Measurements from ENCODE around the gene SLC9A6. TPM values are rescaled to one million over a fixed set of nuclear protein-coding genes. Genes with fewer than 3 reads are reported as not detected.

SLC9A6 gene
- total and polyA plus RNA-seq, 2 experiments from 2014 or later = 7.2 to 17.1 TPM

DNA sequence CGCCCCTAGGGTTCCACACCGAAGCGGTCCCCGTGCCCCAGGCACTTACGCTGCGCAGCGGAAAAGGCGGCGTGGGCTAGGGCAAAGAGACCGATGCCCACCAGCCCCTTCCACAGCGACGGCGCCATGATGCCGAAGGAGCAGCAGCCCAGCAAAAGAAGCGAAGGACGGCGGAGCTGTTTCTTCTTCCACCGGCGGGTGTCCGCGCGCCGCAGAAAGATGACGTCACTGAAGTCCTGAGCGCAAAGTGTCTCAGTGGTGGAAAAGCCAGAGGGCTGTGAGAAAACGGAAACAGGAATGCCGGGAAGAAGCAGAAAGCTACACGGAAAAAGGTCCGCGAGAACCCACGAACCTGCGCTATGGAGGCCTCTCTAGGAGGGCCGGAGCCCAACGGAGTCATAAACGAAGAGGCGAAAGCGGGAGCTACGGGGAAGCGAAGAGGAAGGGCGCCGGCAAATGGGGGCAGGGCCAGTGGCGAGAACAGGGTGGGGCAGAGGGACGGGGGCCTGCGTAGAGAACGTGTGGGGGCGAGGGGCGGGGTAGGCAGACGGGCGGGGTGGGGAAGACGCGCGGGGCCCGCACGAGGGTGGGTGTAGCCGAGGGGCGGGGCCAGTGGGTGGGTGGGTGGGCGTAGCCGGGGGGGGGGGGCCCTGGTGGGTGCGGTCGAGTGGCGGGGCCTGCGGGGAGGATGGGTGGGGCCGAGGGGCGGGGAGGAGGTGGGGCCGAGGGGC, 11.5 kb upstream of the SLC9A6 start, which contains the start of gene MMGT1:
TSS of gene MMGT1 (minus strand) at position 441 of the 731 bp plus-strand sequence. CDS start at position 128, 313 bp downstream.
- ATAC-seq (peak; percentile 87), DNase-seq (ENCODE audit: low spot score) (peak; percentile 71)
- Histone ChIP-seq H3K27ac (ENCODE audit: low read depth) (peak within 1 kb of the TSS; percentile 93), H3K4me3 (peak within 1 kb of the TSS; percentile 88), H3K36me3 (ENCODE audit: insufficient read depth) (no peaks in the 10 kb centered on the region), H3K27me3 (ENCODE audit: insufficient read depth) (no peaks in the 10 kb centered on the region), H3K4me1 (ENCODE audit: insufficient read depth) (no peaks in the 10 kb centered on the region), H3K4me2 (peak within 1 kb of the TSS; percentile 80), H4K20me1 (replicated peaks; ENCODE audit: insufficient read depth) (no peaks in the 10 kb centered on the region; the same call in 1 of the 2 replicates), H3F3A (replicated peaks; ENCODE audit: low read depth) (no peaks in the 10 kb centered on the region), H2AFZ (peak within 1 kb of the TSS; percentile 80), H3K9me2 (ENCODE audit: insufficient read depth) (no peaks in the 10 kb centered on the region), H3K79me2 (replicated peaks; ENCODE audit: insufficient read depth) (peaks cover 41% of the 10 kb centered on the region)
- Mint-ChIP-seq H3K27me3 (ENCODE audit: insufficient read depth, low read depth, poor library complexity) (peaks cover 4% of the 10 kb centered on the region), H3K27ac (peak within 1 kb of the TSS; percentile 99), H3K4me1 (peaks cover 16% of the 10 kb centered on the region), H3K36me3 (ENCODE audit: low read depth) (0 out of 3 replicates have a peak, but pooled peaks cover 3% of the 10 kb centered on the region), H3K9me3 (no peaks in the 10 kb centered on the region; the same call in 2 of the 3 replicates), H3K4me3 (peak within 1 kb of the TSS; percentile 94)
- peak; percentile 96 for TF ChIP-seq CREB1 (CRISPR knock-in tag; IDR thresholded peaks at IDR 0.05; ENCODE audit: low read depth)
- TF ChIP-seq POLR2AphosphoS5 (IDR thresholded peaks at IDR 0.05; ENCODE audit: low read depth) = peak; percentile 65
- TF ChIP-seq CTCF (conservative IDR thresholded peaks at IDR 0.05; ENCODE audit: low read depth in 2 of 2) = no peak
- TF ChIP-seq, protein P1, sequence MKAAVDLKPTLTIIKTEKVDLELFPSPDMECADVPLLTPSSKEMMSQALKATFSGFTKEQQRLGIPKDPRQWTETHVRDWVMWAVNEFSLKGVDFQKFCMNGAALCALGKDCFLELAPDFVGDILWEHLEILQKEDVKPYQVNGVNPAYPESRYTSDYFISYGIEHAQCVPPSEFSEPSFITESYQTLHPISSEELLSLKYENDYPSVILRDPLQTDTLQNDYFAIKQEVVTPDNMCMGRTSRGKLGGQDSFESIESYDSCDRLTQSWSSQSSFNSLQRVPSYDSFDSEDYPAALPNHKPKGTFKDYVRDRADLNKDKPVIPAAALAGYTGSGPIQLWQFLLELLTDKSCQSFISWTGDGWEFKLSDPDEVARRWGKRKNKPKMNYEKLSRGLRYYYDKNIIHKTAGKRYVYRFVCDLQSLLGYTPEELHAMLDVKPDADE (IDR thresholded peaks at IDR 0.05) = 0 out of 2 replicates have a peak, but pooled peaks have one; percentile 31

GRCh38 chrX:135974279-135974856, 10.9 kb upstream of the SLC9A6 start:
- Mint-ChIP-seq H3K9me3 (no peaks in the 10 kb centered on the region; the same call in 2 of the 3 replicates), H3K27me3 (ENCODE audit: insufficient read depth, low read depth, poor library complexity) (peaks cover 6% of the 10 kb centered on the region), H3K36me3 (ENCODE audit: low read depth) (0 out of 3 replicates have a peak, but pooled peaks cover 3% of the 10 kb centered on the region), H3K4me3 (peak overlapping the region; percentile 81), H3K27ac (no peak overlapping the region), H3K4me1 (peaks cover 16% of the 10 kb centered on the region)
- no peaks in the 10 kb centered on the region for H3K9me2 ChIP-seq (ENCODE audit: insufficient read depth)
- peak; percentile 78 for DNase-seq (ENCODE audit: low spot score)
- no peak overlapping the region for H2AFZ ChIP-seq
- peaks cover 36% of the 10 kb centered on the region for H3K79me2 ChIP-seq (replicated peaks; ENCODE audit: insufficient read depth)
- no peaks in the 10 kb centered on the region for H3K36me3 ChIP-seq (ENCODE audit: insufficient read depth)
- no peaks in the 10 kb centered on the region for H3F3A ChIP-seq (replicated peaks; ENCODE audit: low read depth)
- peak overlapping the region; percentile 56 for H3K4me3 ChIP-seq
- ATAC-seq = peak; percentile 63
- H3K4me2 ChIP-seq = peak overlapping the region; percentile 78
- no peaks in the 10 kb centered on the region for H3K4me1 ChIP-seq (ENCODE audit: insufficient read depth)
- no peaks in the 10 kb centered on the region; the same call in 1 of the 2 replicates for H4K20me1 ChIP-seq (replicated peaks; ENCODE audit: insufficient read depth)
- H3K27me3 ChIP-seq (ENCODE audit: insufficient read depth) = no peaks in the 10 kb centered on the region
- H3K27ac ChIP-seq (ENCODE audit: low read depth) = no peak overlapping the region
- TF ChIP-seq, protein P2, sequence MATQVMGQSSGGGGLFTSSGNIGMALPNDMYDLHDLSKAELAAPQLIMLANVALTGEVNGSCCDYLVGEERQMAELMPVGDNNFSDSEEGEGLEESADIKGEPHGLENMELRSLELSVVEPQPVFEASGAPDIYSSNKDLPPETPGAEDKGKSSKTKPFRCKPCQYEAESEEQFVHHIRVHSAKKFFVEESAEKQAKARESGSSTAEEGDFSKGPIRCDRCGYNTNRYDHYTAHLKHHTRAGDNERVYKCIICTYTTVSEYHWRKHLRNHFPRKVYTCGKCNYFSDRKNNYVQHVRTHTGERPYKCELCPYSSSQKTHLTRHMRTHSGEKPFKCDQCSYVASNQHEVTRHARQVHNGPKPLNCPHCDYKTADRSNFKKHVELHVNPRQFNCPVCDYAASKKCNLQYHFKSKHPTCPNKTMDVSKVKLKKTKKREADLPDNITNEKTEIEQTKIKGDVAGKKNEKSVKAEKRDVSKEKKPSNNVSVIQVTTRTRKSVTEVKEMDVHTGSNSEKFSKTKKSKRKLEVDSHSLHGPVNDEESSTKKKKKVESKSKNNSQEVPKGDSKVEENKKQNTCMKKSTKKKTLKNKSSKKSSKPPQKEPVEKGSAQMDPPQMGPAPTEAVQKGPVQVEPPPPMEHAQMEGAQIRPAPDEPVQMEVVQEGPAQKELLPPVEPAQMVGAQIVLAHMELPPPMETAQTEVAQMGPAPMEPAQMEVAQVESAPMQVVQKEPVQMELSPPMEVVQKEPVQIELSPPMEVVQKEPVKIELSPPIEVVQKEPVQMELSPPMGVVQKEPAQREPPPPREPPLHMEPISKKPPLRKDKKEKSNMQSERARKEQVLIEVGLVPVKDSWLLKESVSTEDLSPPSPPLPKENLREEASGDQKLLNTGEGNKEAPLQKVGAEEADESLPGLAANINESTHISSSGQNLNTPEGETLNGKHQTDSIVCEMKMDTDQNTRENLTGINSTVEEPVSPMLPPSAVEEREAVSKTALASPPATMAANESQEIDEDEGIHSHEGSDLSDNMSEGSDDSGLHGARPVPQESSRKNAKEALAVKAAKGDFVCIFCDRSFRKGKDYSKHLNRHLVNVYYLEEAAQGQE (IDR thresholded peaks at IDR 0.05; ENCODE audit: unreplicated experiment) = no peak
- TF ChIP-seq ZNF331 (CRISPR knock-in tag; IDR thresholded peaks at IDR 0.05; ENCODE audit: low read depth) = no peak
- TF ChIP-seq POLR2AphosphoS5 (IDR thresholded peaks at IDR 0.05; ENCODE audit: low read depth) = no peak
